Stimulated activated CD4-positive, alpha-beta T cell treated with anti-CD3 and anti-CD28 coated beads, Interleukin-1b, Interleukin-23, amount 100 ng/mL, for 1 hour (primary cell): ENCODE data around the gene SLPI.

Experiments
- DNase-seq, 2 donors: peaks; one replicate each; pipeline ENCODE4 v3.0.0-alpha.2; 2020; ENCODE audit warnings: low read depth in 2 of 2

Gene SLPI, protein sequence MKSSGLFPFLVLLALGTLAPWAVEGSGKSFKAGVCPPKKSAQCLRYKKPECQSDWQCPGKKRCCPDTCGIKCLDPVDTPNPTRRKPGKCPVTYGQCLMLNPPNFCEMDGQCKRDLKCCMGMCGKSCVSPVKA

GRCh38 chr20:45254383-45255262, at the start of gene SLPI:
Gene SLPI, minus strand, starts transcription at chr20:45254564. Its CDS starts 21 bp downstream, at chr20:45254543.
- no peak for DNase-seq

DNA sequence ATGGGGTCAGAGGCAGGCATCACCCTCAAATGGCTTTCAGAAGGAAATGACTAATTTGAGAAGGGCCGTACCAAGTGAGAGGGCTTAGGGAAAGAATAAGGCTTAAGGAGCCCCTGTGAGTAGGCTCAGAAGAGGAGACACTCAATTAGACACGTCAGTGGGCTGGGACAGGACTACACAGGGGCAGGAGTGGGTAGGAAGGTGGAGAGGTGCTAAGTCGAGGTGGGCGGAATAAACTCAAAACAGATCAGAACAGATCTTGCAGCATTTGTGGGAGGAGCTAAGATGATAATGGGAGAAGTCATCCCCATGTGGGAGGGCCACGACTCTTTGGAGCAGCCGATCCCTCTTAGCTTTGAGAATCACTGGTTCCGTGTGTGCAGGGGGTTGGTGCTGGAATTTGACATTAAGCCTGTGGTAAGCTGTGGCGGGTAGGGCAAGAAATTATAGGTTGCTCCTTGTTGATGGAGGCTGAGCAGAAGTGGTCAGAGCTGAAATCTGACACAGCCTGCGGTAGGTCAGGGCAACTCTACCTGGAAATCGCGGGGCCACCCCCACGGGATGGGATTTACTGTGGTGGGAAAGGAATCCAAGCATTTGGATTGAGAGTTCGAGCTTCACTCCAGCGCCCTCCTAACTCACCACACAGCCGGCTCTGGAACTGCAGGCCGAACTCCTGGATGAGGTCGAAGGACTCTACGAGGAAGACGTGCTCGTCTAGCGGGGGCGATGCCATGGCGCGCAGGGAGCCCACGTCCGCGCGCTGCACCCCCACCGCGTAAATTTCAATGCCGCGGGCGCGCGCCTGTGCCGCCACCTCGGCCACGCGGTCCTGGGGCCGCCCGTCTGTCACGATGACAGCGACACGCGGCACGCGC, 49.5 kb upstream of the SLPI start:
- no peak for DNase-seq

DNA sequence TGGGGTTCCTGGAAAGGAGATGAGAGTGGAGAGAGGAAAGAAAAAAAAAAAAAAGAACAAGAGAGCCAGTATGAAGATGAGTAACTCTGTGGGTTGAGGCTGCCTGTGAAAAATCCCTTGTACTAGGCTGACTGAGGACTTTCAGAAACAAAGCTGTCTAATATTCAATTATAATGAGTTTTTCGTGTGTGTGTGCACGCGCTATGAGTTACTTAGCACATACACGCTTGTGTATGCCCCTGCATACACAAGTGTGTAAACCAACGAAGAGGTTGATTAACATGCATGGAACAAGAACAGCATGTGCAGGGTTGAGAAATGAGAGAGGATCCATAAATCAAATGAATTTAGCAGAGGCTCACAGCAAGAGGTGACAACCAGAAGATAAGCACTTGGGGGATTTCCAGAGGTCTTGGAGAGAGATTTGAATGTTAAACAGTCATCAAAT, 47.5 kb upstream of the SLPI start:
- no peak for DNase-seq

DNA sequence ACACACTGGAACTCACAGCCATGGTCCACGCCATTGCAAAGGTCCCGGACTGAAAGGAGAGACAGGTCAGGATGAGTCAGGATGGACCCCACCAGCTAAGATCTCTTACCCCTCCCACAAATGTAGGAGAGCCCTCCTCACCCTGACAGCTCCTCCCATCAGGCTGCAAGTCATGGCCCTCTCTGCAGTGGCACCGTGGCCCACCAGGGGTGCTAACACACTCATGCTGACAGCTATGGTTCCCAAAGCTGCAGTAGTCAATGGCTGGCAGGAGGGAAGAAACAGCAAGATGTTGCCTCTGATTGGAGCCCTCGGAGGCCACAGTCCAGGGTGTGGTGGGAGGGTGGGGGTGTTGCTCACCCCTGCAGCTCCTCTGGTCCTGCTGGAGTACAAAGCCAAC, 46.6 kb upstream of the SLPI start:
- no peak for DNase-seq

GRCh38 chr20:45299786-45300185, 45.4 kb upstream of the SLPI start:
- DNase-seq: no peak

DNA sequence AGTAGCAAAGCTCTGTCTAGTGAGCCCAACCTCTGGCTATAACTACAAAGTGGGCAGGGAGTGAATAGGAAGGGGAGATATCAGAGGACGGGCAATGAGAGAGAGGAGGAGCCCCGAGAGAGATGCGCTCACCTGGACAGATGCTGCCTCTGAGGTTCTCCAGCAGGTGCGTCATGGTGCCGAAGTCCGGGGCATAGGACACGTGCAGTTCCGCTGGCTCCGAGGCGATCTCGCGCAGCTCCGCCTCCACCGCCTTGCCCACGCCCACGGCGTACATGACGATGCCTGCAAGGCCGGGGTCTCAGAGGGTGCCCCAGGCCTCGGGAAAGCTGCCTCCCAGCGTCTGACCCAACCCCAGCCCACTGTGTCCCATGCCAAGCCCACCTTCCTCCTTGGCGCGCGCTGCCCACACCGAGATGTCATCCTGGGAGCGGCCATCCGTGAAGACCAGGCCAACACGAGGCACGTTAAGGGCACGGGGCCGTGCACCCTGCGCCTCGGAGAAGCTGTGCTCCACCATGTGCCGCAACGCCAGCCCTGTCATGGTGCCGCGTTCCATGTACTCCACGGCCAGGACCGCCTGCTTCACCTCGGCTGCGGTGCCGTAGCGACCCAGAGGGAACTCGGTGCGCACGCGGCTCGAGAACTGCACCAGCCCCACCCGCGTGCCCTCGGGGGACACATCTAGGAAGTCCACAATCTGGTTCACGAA, 43.6 kb upstream of the SLPI start:
- DNase-seq: no peak

DNA sequence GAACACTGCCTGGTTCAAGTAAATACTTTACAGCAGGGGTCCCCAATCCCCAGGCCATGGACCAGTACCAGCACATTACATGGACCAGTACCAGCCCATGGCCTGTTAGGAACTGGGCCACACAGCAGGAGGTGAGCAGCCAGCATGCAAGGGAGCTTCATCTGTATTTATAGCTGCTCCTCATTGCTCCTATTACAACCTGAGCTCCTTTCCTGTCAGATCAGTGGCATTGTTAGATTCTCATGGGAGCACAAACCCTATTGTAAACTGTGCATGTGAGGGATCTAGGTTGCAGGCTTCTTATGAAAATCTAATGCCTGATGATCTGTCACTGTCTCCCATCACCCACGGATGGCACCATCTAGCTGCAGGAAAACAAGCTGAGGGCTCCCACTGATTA, 40.3 kb upstream of the SLPI start:
- no peak for DNase-seq

DNA sequence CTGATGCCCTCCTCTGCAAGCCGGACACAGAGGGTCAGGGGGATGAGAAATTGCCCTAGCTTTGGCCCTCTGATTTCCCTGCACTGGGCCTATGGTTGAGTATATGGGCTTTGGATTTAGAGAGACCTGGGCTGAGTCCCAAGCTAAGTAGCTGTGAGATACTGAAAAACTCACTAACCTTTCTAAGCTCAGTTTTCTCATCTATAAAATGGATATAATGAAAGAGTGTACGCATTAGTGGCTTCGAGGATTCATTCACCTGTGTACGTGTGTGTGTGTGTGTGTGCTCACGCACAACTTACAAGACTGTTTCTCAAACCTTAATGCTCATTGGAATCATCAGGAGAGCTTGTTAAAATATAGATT, 39.6 kb upstream of the SLPI start:
- no peak for DNase-seq

DNA sequence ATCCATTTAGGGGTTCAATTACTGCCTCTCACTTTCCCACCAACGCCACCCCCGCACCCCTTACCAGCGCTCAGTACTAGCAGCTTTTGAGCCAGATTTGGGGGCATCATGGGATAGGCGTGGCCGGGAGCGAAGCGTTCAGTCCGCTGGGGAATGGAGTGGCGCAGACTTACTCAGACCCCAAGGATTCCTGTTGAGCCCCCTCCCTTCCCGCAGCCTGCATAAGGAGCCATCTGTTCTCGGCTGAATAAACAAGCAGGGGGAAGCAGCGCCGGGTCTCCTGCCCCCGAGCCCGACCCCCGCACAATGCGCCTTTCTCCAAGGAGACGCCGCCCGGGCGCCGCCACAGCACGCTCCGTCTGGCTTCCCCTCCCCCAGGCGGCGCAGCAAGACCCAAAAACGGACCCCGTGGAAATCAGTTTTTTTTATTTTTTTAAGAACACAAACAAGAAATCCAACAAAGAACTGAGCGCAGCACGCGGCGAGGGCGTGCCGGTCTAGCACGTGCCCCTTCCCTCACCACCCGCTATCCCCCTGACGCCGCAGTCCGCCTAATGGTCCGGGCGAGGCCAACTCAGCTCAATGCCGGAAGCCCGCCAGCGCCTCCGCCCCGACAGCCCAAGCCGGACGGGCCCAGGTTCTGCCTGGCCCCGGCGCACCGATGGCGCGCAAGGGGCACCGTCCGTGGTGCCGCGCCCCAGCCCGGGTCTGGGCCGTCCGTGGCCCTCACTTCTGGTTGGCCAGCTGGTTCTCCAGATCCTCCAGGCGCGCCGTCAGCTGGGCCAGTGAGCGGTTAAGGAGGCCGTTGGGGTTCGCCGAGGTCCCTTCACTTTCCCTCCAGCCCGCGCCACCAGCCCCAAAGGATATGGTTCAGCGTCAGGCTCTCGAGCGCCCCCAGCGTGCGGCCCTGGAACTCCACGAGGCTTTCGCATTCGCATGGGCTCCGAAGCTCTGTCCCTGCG, 39.0 kb upstream of the SLPI start:
- DNase-seq: peak; percentile 43 to 81

DNA sequence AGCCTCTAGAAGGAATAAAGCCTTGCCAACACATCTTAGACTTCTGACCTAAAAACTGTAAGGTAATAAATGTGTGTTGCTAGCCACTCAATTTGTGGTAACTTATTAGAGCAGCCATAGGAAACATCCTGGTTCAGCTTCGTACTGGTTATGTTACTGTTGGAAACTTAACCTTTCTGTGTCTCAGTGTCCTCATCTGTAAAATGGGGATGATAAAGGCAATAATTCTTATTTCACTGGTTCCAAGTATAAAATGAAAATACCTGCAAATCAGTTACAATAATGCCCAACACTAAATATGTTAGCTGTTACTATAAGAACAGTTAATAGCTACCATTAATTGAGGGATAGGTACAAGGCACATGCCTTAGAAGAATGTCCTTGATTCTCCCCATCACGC, 38.0 kb upstream of the SLPI start:
- DNase-seq: no peak

DNA sequence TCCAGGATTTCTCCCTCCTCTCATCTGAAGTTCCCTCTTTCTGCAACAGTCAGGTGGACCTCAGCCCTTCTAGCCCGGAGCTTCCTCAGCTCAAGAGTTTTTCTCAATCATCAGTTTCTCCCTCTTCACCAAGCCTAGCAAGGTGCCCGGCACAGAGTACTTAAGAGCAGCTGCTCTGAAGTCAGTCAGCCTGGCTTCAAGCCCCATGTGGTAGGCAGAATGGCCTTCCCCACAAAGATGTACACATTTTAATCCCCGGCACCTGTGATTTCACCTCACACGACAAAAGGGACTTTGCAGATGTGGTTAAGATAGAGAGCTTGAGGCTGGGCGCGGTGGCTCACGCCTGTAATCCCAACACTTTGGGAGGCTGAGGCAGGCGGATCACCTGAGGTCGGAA, 37.2 kb upstream of the SLPI start:
- DNase-seq: no peak

DNA sequence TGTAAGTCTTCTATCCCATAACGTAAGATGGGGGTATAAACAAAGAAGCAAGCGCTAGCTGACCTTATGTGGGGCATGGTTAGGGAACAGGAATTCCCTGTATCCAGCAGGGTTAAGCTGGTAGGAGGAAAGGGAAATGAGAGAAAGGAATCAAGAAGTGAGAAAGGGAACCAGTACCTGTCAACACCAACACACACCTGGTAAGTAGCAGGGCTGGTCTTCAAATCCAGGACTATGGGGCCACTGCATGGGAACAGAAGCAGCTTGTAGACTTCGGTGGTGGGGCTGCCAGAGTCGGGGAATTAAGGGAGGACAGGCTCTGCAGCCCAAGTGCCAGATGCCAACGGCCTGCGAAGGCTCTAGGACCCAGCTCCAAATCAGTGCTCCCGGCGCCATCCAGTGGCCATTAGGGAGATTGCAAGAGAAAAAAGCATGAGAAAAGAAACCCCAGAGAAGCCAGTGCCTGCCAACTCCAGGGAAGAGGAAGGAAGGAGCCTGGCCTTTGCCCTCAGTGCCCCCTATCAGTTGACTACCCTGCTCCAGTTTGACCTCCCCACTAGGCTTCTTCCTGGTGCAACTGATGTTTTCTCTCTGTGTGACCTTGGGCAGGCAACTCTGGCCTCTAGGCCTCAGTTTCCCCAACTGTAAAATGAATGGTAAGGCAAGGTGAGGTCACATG, 36.5 kb upstream of the SLPI start:
- peak; percentile 16 to 52 for DNase-seq

GRCh38 chr20:45289942-45290676, 35.7 kb upstream of the SLPI start:
- no peak for DNase-seq

- no peak for DNase-seq
Measured at GRCh38 chr20:45288860-45289259, 34.5 kb upstream of the SLPI start.

- DNase-seq: no peak
Measured at GRCh38 chr20:45288376-45288775, 34.0 kb upstream of the SLPI start.

GRCh38 chr20:45283551-45284057, 29.2 kb upstream of the SLPI start:
- DNase-seq: no peak

DNA sequence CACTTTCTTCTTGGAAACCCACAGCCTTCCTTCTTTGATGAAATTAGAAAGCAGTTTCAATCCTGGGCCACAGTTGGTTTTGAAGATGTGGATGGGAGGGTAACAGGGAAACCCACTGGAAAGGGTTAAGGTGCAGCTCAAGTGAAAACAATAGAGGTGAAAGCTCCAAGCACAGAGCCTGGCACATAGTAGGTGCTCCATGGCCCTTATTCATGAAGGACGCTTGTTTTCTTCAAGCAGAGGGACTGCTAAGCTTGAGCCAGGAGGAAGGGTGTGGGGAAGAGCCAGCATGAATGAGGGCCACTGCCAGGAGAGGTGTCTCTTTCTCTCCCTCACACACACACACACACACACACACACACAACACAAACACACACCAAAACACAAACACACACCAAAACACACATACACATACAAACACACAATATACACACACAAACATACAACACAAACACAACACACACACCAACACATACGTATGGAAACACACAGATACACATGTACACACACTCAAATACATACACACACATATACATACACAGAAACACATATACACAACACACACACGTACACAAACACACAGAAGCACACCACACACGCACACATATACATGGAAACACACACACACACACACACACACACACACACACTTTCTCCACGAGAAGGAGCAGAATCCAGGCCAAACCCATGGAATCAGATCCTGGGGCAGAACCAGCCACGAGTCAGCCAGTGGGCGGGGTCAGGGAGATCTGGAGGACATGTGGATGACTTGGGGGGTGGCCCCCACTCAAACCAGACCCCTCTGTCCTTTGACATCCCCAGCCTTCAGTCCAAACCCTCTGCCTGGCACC, 28.6 kb upstream of the SLPI start:
- no peak for DNase-seq

DNA sequence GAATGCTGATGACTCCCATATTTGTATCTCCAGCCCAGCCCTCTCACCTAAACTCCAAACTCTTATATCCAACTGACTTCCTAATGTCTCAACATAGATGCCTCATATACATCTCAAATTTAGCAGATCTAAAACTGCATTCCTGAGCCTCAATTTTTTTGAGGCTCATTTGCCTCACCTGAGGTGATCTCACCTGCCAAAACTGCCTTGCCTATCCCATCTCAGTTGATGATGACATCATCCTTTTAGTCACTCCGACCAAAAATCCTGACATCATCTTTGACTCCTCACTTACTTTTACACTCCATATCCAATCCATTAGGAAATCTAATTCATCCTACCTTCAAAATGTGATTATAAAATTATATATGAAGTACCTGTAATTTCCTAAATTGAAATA, 25.6 kb upstream of the SLPI start:
- no peak for DNase-seq
